HG02938 (cell line): ENCODE results near the gene LEMD3.

Experiments
- ATAC-seq: cut with Tn5 transposase; IDR thresholded peaks from one replicate; pipeline ENCODE4 v1.9.1; 2021; ENCODE audit warnings: mild to moderate bottlenecking, moderate library complexity; ENCODE audit not compliant: unreplicated experiment

Gene LEMD3

DNA sequence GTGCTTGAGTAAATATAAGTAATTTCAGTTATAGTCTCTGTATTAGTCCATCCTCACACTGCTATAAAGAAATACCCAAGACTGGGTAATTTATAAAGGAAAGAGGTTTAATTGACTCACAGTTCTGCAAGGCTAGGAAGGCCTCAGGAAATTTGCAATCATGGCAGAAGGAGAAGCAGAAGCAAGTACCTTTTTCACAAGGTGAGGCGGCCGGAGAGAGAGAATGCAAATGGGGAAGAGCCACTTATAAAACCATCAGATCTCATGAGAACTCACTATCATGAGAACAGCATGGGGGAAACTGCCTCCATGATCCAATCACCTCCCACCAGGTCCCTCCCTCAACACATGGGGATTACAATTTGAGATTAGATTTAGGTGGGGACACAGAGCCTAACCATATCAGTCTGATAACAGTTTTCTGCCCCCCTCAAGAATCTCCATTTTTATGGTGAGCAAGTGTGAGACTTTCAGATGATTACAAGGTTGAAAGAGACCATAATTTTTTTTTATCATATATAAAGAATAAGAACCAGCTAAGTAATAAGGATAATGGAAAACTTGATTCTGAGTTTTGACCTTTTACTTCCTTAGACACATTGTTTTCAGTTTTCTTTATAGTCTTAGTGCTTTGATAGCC is 35.6 kb downstream of the LEMD3 start:
- no peak for ATAC-seq

- no peak for ATAC-seq
These were observed 36.5 kb downstream of the LEMD3 start for GRCh38 chr12:65205886-65206285.

GRCh38 chr12:65208125-65208524 is 38.7 kb downstream of the LEMD3 start:
- ATAC-seq = no peak

DNA sequence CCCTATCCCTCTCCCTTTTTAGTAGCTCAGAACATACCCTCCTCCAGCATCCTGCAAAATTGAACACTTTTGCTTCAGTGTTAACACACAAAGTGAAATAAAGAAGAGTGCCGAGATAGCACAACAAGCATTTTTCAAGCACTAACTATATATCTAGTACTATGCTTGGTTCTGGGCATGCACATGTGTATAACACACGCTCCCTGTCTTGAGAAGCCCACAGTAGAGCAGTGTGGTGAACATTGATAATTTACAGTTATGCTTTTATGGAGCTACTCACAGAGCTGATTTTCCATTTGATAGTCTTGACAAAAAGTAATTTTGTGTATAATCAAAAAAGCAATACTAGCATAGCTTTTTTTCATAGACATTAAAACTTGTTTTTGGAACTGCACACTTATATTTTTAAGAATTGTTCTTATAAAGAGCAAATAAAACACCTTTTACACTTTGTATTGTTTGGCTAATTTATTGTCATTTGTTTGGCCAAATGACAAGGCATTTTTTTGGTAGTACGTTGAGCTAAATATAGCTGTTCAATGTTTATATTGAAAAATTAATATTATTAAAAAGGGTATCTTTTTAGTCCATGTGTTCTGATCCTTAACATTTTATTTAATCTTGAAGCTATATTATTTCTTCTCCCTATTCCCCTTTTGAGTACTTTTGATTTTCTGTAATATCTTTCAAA is 39.7 kb downstream of the LEMD3 start:
- no peak for ATAC-seq

GRCh38 chr12:65209655-65210043 is 40.3 kb downstream of the LEMD3 start:
- peak; percentile 60 for ATAC-seq

GRCh38 chr12:65217086-65217485 is 47.7 kb downstream of the LEMD3 start:
- ATAC-seq = no peak

GRCh38 chr12:65220761-65221160 is 51.4 kb downstream of the LEMD3 start:
- no peak for ATAC-seq

GRCh38 chr12:65229441-65229840 is 60.1 kb downstream of the LEMD3 start:
- no peak for ATAC-seq

DNA sequence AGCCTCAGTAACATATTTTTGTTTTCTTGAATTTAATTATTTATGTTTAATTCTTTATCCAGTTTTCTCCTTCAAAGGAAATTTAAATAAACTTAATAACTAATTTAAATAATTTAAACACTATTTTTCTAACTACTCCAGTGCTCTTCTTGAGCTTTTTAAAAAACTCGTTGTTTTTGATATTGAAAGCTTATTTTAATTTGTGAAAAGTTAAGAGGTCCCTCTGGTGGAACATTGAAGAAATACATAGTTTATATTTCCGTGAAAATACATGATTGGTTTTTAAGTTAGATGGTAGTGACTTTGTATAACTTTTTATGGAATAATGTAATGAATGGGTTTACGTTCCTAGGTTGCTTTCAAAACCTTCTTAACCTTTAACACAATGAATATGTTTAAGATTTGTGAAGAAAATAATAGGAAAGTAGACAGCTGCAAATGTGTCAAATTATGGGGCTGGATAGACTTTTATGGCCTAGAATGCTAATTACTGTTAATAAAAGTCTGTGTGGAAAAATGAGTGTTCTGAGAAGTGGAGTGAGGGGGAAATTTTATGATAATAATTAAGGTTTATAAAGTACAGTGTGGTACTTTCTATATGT is 63.2 kb downstream of the LEMD3 start:
- no peak for ATAC-seq

GRCh38 chr12:65237153-65237552 is 67.8 kb downstream of the LEMD3 start:
- no peak for ATAC-seq

DNA sequence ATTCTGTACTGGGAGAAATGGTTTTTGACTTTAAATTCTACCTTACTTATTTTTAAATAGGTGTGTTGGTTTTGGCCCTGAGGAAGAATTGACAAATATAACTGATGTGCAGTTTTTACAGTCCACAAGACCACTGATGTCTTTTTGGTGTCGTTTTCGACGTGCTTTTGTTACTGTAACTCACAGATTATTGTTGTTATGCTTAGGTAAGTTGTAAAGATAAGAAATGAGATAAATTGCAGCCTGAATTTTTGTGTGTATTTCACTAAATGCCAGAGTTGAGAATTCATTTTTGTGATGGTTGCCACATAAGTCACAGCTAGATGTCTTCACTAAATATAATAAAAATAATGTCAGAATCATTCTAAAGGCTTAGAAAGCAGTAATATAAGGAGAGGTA is 69.2 kb downstream of the LEMD3 start:
- no peak for ATAC-seq

- no peak for ATAC-seq
These were observed 79.6 kb downstream of the LEMD3 start for GRCh38 chr12:65248656-65249633.

DNA sequence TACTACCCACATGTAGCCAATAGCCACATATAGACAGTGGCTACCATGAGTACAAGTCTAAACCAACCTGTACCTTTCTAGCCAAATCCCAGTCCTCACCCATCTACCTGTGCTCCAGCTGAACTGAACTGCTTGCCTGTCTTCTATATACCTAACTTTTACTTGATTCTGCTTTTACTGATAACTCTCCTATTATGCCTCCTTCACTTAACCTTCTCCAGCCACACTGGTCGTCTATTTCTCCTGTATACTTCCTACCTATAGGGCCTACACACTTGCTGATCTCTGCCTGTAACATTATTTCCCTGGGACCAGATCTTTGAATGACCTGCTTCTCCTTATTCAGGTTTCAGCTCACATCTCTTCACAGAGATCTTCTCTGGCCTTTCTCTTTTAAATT is 83.1 kb downstream of the LEMD3 start:
- no peak for ATAC-seq

DNA sequence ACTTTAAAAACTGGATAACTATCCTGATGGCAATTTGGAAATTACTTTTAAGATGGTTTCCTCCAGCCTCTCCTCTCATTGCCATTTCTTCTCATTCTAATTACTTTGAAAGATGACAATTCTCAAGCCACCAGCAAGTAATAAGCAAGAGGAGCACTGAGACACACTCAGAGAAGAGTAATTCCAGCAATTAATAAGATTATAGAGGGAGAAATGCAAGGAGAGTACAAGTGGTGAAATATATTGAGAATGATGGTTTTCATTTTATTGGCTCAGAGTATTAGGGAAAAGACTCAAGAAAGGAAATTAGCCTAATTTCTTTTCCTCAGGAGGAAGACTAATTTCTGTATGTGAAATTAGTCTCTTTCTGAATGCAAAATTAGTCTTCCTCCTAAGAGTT is 88.6 kb downstream of the LEMD3 start:
- ATAC-seq = no peak

DNA sequence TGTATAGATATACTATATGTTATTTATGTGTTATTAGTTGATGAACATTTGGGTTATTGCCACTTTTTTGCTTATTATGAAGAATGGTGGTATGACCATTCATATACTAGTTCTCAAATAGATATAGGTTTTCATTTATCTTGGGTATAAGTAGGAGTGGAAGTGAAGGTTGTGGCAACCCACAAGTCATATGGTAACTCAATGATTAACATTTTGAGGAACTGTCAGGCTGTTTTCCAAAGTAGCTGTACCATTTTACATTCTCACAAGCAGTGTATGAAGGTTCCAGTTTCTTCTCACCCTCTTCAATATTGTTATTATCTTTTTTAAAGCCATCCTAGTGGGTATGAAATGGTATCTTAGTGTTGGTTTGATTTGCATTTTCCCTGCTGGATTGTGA is 90.1 kb downstream of the LEMD3 start:
- peak; percentile 73 for ATAC-seq

DNA sequence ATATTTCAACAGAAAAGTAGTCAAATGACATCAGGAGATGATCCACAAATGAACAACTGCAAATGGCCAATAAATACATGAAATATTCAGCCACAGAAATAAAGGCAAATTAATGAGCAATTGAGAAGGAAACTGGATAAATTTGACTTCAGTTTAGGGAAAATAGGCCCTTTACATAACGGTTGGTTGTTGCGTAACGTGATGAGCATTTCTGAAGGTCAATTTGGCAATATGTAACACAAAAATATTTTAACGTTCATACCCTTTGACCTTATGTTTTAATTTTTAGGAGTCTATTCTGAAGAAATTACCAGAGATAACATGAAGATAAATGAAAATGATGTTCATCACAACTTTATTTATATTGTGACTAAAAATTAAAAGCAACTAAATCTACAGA is 94.4 kb downstream of the LEMD3 start:
- no peak for ATAC-seq

GRCh38 chr12:65266408-65266807 is 97.0 kb downstream of the LEMD3 start:
- ATAC-seq = no peak

DNA sequence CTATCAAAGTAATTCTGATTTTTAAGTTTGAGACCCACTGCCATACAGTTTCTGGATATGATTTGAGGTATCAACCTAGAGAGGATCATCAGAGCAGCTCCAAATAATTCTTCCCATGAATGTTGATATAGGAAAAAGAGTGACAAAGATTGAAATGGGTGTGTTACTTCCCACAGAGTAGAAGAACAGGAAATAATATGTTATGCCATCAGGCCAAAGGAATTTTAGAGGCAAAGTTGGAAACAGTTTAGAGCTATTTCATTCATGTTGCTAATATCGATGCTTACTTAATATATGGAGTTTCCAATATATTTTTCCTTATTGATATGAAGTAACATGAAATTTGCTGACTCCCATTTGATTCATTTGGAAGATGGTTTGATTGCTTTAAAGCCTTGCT is 100.2 kb downstream of the LEMD3 start:
- ATAC-seq = no peak

DNA sequence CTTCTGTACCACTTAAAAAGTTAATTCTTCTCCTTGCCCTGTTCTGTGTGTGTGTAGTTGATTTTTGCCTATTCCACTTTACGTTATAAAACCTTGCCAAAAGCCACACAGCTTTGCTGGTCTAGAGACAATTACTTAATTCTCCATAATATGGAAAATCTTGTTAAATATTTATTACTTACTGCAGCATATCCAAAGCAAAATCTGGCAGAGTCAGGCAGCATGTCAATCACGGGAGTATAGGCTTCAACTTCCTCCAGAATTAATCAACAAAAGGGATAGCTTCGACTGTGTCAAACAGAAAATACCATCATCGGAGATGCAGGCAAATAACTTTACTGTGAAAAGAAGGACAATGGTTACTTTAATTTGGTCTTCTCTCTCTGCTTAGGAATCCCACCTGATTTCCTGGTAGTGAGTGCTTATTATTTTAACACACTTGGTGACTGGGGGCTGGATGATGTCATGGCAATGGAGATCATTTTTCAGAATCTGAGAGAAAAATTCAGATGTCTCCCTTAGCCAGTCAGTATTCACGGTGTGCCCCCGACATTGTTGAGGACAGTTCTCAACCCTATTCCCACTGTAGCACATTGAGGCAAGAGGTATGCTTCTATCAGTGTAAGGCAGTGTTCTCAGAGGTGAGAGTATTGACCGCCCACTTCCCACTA is 105.4 kb downstream of the LEMD3 start:
- no peak for ATAC-seq

- no peak for ATAC-seq
These were observed 106.2 kb downstream of the LEMD3 start for GRCh38 chr12:65275627-65276026.
